Liver (tissue), 3 donors: ENCODE data around the gene ZMYM4.

Experiments
- ATF3 ChIP-seq: IDR thresholded peaks from 2 replicates; pipeline ENCODE4 v1.6.1; 2016; ENCODE audit warnings: antibody characterized with exemption
- CTCF ChIP-seq: fragments of 150-350 bp; IDR thresholded peaks from 2 replicates; pipeline ENCODE4 v1.5.1; 2017; ENCODE audit warnings: improper control_type of control experiment, low read depth, low read length; ENCODE audit not compliant: missing input control
- FOXA1 ChIP-seq: IDR thresholded peaks from 2 replicates; pipeline ENCODE4 v1.6.1; 2016; ENCODE audit warnings: antibody characterized with exemption
- JUND ChIP-seq, 2 donors: IDR thresholded peaks; 2 replicates each; pipeline ENCODE4 v1.6.1; 2016; ENCODE audit warnings: antibody characterized with exemption in 2 of 2
- MAX ChIP-seq: IDR thresholded peaks from 2 replicates; pipeline ENCODE4 v1.6.1; 2016; ENCODE audit warnings: antibody characterized with exemption
- RAD21 ChIP-seq, 2 donors: IDR thresholded peaks; 2 replicates each; pipeline ENCODE4 v1.6.1; 2016; ENCODE audit warnings: antibody characterized with exemption in 2 of 2, mild to moderate bottlenecking in 2 of 2
- REST ChIP-seq: IDR thresholded peaks from 2 replicates; pipeline ENCODE4 v1.6.1; 2016; ENCODE audit warnings: antibody characterized with exemption, mild to moderate bottlenecking
- SP1 ChIP-seq: IDR thresholded peaks from 2 replicates; pipeline ENCODE4 v1.6.1; 2018; ENCODE audit warnings: antibody characterized with exemption, mild to moderate bottlenecking
- YY1 ChIP-seq: IDR thresholded peaks from 2 replicates; pipeline ENCODE4 v1.6.1; 2016; ENCODE audit warnings: antibody characterized with exemption, mild to moderate bottlenecking
- donor health status: healthy.
- donor health status: healthy.

GRCh38 chr1:35294809-35295208, 26.3 kb downstream of the ZMYM4 start:
- TF ChIP-seq JUND (IDR thresholded peaks at IDR 0.05) (no peak), CTCF (no peak), YY1 (no peak), FOXA1 (no peak), SP1 (no peak), MAX (no peak), ATF3 (no peak), RAD21 (IDR thresholded peaks at IDR 0.05) (no peak), REST (no peak)
